Skeletal muscle tissue (tissue), 4 donors: ENCODE measurements around the gene ANO7. TPM values are rescaled to one million over a fixed set of nuclear protein-coding genes. Genes with fewer than 3 reads are reported as not detected.

Experiments
- H3K27ac ChIP-seq: one replicate; pipeline ENCODE4 v1.7.0; 2013; ENCODE audit warnings: mild to moderate bottlenecking, low read depth, low read length, inconsistent platforms
- H3K27me3 ChIP-seq, 3 donors: one replicate each; pipeline ENCODE4 v1.7.0; 2013; ENCODE audit warnings: low read length in 3 of 3; ENCODE audit not compliant: control insufficient read depth in 3 of 3, insufficient read depth in 3 of 3
- H3K36me3 ChIP-seq, 3 donors: one replicate each; pipeline ENCODE4 v1.7.0; 2013; ENCODE audit warnings: low read length in 3 of 3; ENCODE audit not compliant: control insufficient read depth in 3 of 3, insufficient read depth in 3 of 3
- H3K4me1 ChIP-seq, 3 donors: one replicate each; pipeline ENCODE4 v1.7.0; 2013; ENCODE audit warnings: low read length in 3 of 3, mild to moderate bottlenecking in 3 of 3; ENCODE audit not compliant: control insufficient read depth in 3 of 3, insufficient read depth in 3 of 3
- H3K4me3 ChIP-seq, 3 donors: one replicate each; pipeline ENCODE4 v1.7.0; 2013; ENCODE audit warnings: low read length in 3 of 3
- H3K9ac ChIP-seq, 3 donors: one replicate each; pipeline ENCODE4 v1.7.0; 2013; ENCODE audit warnings: low read length in 3 of 3, mild to moderate bottlenecking in 3 of 3, moderate library complexity in 2 of 3, low read depth in 1 of 3
- H3K9me3 ChIP-seq, 3 donors: one replicate each; pipeline ENCODE4 v1.7.0; 2013; ENCODE audit warnings: low read length in 3 of 3; ENCODE audit not compliant: control insufficient read depth in 3 of 3
- total RNA-seq: library from RNA; depleted of rRNA; stranded (reverse); fragments of >200 nt; gene quantifications from one replicate; pipeline ENCODE4 v1.2.3, GENCODE V29; 2014
- donor health status: Osteomylitis.

Gene ANO7
- total RNA-seq, 1 donor from 2014 or later, result not detected

DNA sequence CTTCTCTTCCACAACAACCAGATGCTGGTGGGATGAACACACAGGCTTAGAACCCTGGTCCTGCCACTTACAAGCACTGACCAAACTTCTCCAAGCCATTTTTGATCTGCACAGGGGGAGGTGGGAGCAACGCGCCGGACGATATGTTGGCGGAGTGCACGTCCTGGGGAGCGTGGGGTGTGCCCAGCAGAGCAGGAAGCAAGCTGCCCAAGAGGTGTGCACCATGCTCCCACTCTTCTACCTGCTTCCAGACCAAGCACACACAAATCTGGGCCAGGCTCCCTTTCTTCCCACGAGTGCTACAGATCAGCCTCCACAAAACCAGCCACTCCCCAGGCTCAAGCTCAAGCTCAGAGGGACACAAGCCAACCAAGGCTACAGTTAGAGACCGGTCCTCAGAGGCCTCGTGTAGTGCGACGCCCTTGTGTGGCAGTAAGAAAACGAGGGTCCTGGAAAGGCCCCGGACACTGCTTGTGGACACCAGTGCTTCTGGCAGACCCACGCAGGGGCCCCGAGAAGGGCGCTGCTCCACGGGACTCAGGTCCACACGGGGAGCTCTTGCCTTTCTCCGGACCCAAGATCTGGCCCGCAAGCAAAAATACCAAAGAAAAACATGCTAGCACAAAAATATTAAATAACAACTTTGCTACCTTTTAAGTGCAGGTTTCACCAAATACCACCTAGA is 52.0 kb downstream of the ANO7 start:
- Histone ChIP-seq H3K27ac (no peak overlapping the region), H3K9ac (no peak overlapping the region), H3K36me3 (peaks cover 71 to 87% (median 85%) of the 10 kb centered on the region in 3 donors)

DNA sequence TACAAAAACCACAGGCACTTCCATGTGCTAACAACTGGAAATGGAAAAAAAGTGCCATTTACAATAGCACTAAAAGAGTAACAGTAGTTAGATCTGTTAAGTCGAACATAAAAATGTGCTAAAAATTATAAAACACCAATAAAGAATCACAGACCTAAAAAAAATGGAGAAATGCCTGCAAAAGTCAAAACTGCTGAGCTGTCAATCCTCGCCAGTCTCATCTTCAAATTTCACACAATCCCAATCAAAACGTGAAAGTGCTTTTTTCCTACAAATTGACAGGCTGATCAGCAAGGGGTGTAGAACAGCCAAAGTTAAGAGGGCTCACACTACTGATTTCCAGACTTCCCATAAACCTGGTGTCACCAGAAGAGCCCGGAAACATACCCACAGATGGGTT is 53.2 kb downstream of the ANO7 start:
- Histone ChIP-seq H3K9me3 (no peaks in the 10 kb centered on the region), H3K4me1 (no peaks in the 10 kb centered on the region), H3K27me3 (no peaks in the 10 kb centered on the region), H3K4me3 (no peak overlapping the region), H3K27ac (no peak overlapping the region), H3K9ac (no peak overlapping the region), H3K36me3 (peaks cover 69 to 87% (median 85%) of the 10 kb centered on the region in 3 donors)

More for the DNA sequence above, 52.0 kb downstream of the ANO7 start:
- Histone ChIP-seq H3K4me1 (no peaks in the 10 kb centered on the region), H3K9me3 (no peaks in the 10 kb centered on the region), H3K27me3 (no peaks in the 10 kb centered on the region), H3K4me3 (no peak overlapping the region)

DNA sequence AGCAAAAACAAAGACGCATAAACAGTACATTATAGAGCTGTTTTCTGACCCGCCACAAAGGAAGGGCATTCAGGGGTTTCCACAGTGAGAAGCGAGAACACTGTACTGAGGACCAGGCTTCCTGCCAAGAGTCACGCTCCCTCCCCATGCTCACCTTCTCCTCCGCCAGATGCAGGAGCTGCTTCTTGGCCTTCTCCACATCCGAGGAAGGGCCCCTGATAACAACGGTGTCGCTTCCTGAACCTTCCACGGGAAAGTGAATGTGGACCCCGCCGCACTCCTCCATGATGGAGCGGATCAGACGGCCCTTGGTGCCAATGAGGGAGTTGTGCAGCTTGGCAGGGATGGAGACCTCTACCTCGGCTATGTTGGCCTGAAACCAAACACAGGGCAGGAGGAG is 53.8 kb downstream of the ANO7 start:
- no peak overlapping the region for H3K4me3 ChIP-seq
- no peaks in the 10 kb centered on the region for H3K4me1 ChIP-seq
- no peak overlapping the region for H3K27ac ChIP-seq
- no peak overlapping the region for H3K9ac ChIP-seq
- H3K27me3 ChIP-seq, result no peaks in the 10 kb centered on the region
- H3K36me3 ChIP-seq, result peaks cover 69 to 87% (median 85%) of the 10 kb centered on the region in 3 donors
- no peaks in the 10 kb centered on the region for H3K9me3 ChIP-seq

DNA sequence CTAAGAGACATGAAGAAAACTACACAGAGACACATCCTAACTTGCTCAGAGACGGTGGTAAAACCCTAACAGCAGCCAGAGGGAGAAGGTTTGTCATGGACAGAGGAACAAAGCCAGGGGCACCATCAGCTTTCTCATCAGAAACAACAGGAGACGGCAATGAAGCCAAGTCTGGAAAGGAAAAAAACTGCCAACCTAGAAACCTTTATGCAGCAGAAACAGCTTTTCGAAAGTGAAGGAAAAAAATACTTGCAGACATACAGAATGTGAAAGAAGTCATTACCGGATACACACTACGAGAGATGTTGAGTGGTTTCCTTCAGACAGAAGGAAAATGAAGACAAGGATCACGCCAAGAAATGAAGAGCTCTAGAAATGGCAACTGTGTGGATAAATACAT is 55.9 kb downstream of the ANO7 start:
- no peak overlapping the region for H3K9ac ChIP-seq
- no peak overlapping the region for H3K27ac ChIP-seq
- H3K36me3 ChIP-seq, result peaks cover 71 to 87% (median 87%) of the 10 kb centered on the region in 3 donors
- H3K4me3 ChIP-seq, result no peak overlapping the region
- peaks cover 10 to 11% (median 10%) of the 10 kb centered on the region in 3 donors for H3K4me1 ChIP-seq
- no peaks in the 10 kb centered on the region for H3K27me3 ChIP-seq
- no peaks in the 10 kb centered on the region for H3K9me3 ChIP-seq

DNA sequence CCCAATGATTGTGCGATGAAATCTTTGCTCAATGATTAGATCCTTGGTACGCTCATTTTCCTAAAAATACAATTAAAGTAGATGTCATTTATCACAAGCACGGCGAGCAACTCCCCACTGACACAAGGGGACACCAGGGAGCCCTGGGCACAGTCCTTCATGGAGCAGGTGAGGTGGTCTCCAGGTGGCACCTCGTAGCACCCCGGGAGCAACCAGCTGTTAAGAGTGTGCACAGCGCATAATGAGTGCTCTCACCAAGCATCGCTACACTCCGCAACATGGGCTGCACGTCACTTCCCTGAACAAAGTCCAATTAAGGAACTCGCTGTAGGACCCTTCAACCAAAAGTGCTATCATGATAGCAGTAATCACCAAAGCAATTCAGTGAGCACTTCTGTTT is 59.8 kb downstream of the ANO7 start:
- no peak overlapping the region for H3K4me3 ChIP-seq
- no peak overlapping the region for H3K9ac ChIP-seq
- peaks cover 14 to 15% (median 14%) of the 10 kb centered on the region in 3 donors for H3K4me1 ChIP-seq
- H3K36me3 ChIP-seq, result peaks cover 77 to 91% (median 88%) of the 10 kb centered on the region in 3 donors
- no peaks in the 10 kb centered on the region for H3K27me3 ChIP-seq
- H3K27ac ChIP-seq, result no peak overlapping the region
- H3K9me3 ChIP-seq, result no peaks in the 10 kb centered on the region

DNA sequence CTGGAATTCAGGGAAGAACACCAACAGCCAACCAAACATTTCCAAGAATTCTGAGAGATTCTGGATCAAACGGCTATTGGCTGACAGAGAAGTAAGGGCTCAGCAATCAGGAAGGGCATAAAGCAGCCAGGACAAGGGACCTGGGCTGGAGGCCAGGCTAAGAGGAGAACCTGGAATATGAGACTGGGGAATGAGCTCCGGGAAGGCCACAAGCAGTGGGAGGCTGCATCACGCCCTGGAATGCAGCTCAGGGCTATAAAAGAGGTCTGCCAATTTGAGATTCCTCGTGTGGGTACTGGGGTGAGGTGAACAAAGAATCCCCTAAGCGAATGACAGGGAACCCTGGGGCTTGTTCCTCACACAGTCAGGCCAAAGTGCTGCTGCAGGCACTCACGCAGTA is 60.4 kb downstream of the ANO7 start:
- peak overlapping the region; percentile 7 for H3K27ac ChIP-seq
- no peaks in the 10 kb centered on the region for H3K9me3 ChIP-seq
- H3K36me3 ChIP-seq, result peaks cover 80 to 94% (median 89%) of the 10 kb centered on the region in 3 donors
- H3K9ac ChIP-seq, result peak overlapping the region in 2 of 3 donors; percentile 2 to 60
- no peaks in the 10 kb centered on the region for H3K27me3 ChIP-seq
- H3K4me1 ChIP-seq, result peaks cover 14 to 15% (median 14%) of the 10 kb centered on the region in 3 donors
- H3K4me3 ChIP-seq, result no peak overlapping the region

DNA sequence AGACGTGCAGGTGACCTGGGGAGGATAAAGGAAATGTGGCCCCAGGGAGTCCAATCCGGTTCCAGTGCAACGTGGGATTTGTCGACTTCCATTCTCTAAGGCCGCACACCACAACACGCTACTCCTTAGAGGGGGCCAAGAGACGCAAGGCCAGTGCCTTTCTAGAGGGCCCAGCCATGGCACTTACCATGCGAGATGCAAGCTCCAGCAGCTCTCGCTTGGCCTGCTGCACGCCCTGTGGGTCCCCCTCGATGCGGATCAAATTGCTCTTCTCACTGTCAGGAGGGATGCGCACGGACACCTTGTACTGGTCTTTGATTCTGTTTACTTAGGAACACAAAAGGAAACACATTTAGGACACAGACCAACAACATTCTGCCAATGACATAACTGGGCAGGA is 61.2 kb downstream of the ANO7 start:
- Histone ChIP-seq H3K4me1 (peaks cover 14 to 15% (median 14%) of the 10 kb centered on the region in 3 donors), H3K9me3 (no peaks in the 10 kb centered on the region), H3K9ac (no peak overlapping the region), H3K27ac (peak overlapping the region; percentile 7), H3K4me3 (no peak overlapping the region), H3K36me3 (peaks cover 82 to 92% (median 87%) of the 10 kb centered on the region in 3 donors), H3K27me3 (no peaks in the 10 kb centered on the region)

DNA sequence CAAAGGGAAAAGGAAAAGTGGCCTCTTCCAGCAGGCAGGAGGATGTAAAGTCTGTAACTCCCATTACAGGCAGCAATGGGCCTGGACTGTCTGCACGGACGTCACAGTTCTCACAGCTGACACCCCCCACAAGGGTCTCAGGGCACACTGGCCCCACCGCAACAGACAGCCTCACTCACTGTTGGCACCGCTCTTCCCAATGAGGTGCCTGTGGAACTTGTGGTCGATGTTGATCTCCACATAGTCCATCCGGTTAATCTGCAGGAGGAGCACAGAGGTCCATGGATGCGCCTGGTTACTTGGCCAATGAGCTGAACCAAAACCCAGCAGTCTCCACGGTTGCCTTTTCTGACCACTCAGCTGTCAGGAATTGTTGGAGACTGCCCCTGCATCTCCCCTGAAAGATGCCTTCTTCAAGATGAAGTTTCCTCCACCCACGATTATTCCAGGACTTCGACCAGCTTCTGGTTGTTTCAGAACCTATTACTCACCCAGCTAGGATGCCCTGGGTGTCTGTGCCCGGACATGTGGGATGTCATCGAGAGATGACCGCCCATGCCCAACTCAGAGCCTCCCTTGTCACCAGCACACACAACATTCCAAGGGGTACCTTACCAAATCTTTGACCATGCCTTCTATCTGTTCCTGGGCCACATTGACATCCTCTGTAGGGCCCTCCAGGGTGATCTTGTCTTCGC is 64.5 kb downstream of the ANO7 start:
- no peaks in the 10 kb centered on the region for H3K9me3 ChIP-seq
- peaks cover 14 to 15% (median 14%) of the 10 kb centered on the region in 3 donors for H3K4me1 ChIP-seq
- H3K27me3 ChIP-seq, result no peaks in the 10 kb centered on the region
- H3K27ac ChIP-seq, result no peak overlapping the region
- peaks cover 80 to 86% (median 85%) of the 10 kb centered on the region in 3 donors for H3K36me3 ChIP-seq
- H3K9ac ChIP-seq, result no peak overlapping the region
- no peak overlapping the region for H3K4me3 ChIP-seq

DNA sequence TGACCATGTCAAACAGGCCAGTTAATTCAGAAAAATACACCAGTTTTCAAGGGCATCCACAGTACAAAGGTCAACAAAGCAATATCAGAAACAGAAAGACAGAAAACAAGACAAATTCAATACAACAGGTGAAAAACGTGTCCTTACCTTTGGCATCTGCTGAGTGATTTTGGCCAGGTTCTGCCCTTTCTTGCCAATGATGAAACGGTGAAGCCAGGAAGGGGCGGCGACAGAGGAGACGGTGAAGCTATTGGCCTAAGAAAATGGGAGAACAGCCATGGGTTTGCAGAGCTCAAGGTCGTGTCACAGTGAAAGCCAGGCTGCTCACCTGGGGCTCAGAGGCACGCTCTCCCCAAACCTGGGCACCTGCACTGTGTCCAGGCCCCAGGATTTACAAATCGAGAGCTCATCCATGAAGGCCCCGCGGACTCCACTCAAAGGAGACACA is 66.5 kb downstream of the ANO7 start:
- H3K27ac ChIP-seq, result no peak overlapping the region
- H3K4me3 ChIP-seq, result no peak overlapping the region
- H3K27me3 ChIP-seq, result no peaks in the 10 kb centered on the region
- no peak overlapping the region for H3K9ac ChIP-seq
- H3K36me3 ChIP-seq, result peaks cover 65 to 81% (median 72%) of the 10 kb centered on the region in 3 donors
- no peaks in the 10 kb centered on the region for H3K4me1 ChIP-seq
- no peaks in the 10 kb centered on the region for H3K9me3 ChIP-seq

DNA sequence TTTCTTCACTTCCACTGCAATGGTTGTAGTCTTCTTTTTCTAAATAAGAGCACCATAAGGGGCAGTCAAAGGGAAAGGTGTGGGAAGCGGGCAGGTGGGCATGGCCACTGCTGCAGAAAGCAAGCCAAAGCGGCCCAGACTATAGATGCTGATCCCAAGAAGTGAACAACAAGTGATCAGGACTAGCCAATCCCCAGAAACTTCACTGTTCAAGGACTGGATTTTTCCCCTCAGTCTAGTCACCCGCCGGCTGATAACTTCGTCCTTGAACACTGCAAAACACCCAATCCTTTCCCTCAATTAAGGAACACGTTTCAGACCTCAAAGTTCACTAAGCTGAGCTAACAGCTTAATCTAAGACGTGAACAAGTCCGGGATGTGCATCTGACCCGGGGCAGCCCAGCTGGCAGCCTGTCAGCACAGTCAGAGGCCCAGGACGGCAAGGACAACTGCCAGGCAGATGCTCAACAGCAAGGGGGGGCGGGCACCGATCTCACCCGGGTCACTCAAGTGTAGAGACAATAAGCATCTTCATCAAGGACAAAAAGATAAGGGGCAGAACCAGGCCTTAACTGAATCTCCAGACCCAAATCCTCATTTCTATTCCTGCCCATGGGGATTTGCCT is 67.2 kb downstream of the ANO7 start:
- no peak overlapping the region for H3K4me3 ChIP-seq
- no peaks in the 10 kb centered on the region for H3K9me3 ChIP-seq
- no peaks in the 10 kb centered on the region for H3K27me3 ChIP-seq
- peaks cover 63 to 78% (median 71%) of the 10 kb centered on the region in 3 donors for H3K36me3 ChIP-seq
- H3K27ac ChIP-seq, result no peak overlapping the region
- H3K9ac ChIP-seq, result no peak overlapping the region
- H3K4me1 ChIP-seq, result no peaks in the 10 kb centered on the region
